RWPE2 (cell line): ENCODE measurements around the gene PNPLA2.

Source experiments
- ATAC-seq: fragments of 200-7000 bp; cut with Tn5 transposase; 3 replicates; pipeline ENCODE4 v1.9.1; 2021; ENCODE audit warnings: low read depth
- DNase-seq: peaks from one replicate; pipeline ENCODE4 v3.0.0-alpha.2; 2020; ENCODE audit warnings: low spot score
- H3K27ac ChIP-seq: fragments of 450-650 bp; 2 replicates; pipeline ENCODE4 v1.5.1; 2017; ENCODE audit warnings: mild to moderate bottlenecking; ENCODE audit not compliant: poor library complexity, severe bottlenecking
- H3K27me3 ChIP-seq: fragments of 250-450 bp; sonication (Bioruptor Pico); 2 replicates; pipeline ENCODE4 v1.5.1; 2021; ENCODE audit warnings: mild to moderate bottlenecking, moderate library complexity; ENCODE audit not compliant: insufficient read depth, poor library complexity, severe bottlenecking
- H3K36me3 ChIP-seq: fragments of 250-450 bp; sonication (Bioruptor Pico); 2 replicates; pipeline ENCODE4 v1.5.1; 2020; ENCODE audit warnings: low read depth, mild to moderate bottlenecking, moderate library complexity
- H3K4me1 ChIP-seq: fragments of 250-450 bp; sonication (Bioruptor Pico); 2 replicates; pipeline ENCODE4 v1.5.1; 2021; ENCODE audit warnings: mild to moderate bottlenecking, moderate library complexity; ENCODE audit not compliant: insufficient read depth, poor library complexity, severe bottlenecking
- H3K4me3 ChIP-seq: fragments of 250-450 bp; sonication (Bioruptor Pico); 2 replicates; pipeline ENCODE4 v1.5.1; 2021; ENCODE audit warnings: mild to moderate bottlenecking, moderate library complexity; ENCODE audit not compliant: severe bottlenecking
- H3K9me3 ChIP-seq: fragments of 250-450 bp; sonication (Bioruptor Pico); 2 replicates; pipeline ENCODE4 v1.5.1; 2021; ENCODE audit warnings: mild to moderate bottlenecking, moderate library complexity; ENCODE audit not compliant: severe bottlenecking
- CTCF ChIP-seq: fragments of 450-650 bp; IDR thresholded peaks from one replicate; pipeline ENCODE4 v1.5.1; 2017; ENCODE audit warnings: mild to moderate bottlenecking, moderate library complexity; ENCODE audit not compliant: poor library complexity, severe bottlenecking

Gene PNPLA2

GRCh38 chr11:793556-793955 is 25.2 kb upstream of the PNPLA2 start:
- no peak overlapping the region for H3K4me3 ChIP-seq
- H3K36me3 ChIP-seq, result peaks cover 7% of the 10 kb centered on the region; the same call in 1 of the 2 replicates
- no peaks in the 10 kb centered on the region for H3K9me3 ChIP-seq
- ATAC-seq (no peak), DNase-seq (no peak)
- H3K27me3 ChIP-seq, result peaks cover 9% of the 10 kb centered on the region
- H3K4me1 ChIP-seq, result peaks cover 2% of the 10 kb centered on the region
- TF ChIP-seq CTCF, result no peak
- no peak overlapping the region for H3K27ac ChIP-seq

- Histone ChIP-seq H3K4me3 (no peak overlapping the region), H3K27ac (peak overlapping the region; percentile 70), H3K27me3 (peaks cover 6% of the 10 kb centered on the region), H3K9me3 (no peaks in the 10 kb centered on the region), H3K36me3 (peaks cover 7% of the 10 kb centered on the region; the same call in 1 of the 2 replicates), H3K4me1 (peaks cover 2% of the 10 kb centered on the region)
- no peak for DNase-seq
- TF ChIP-seq CTCF, result no peak
- no peak for ATAC-seq
Measured at GRCh38 chr11:794013-794765, 24.5 kb upstream of the PNPLA2 start.

- Histone ChIP-seq H3K27ac (peak overlapping the region; percentile 70), H3K9me3 (no peaks in the 10 kb centered on the region), H3K4me1 (peaks cover 2% of the 10 kb centered on the region), H3K27me3 (no peaks in the 10 kb centered on the region), H3K4me3 (peak overlapping the region; percentile 69), H3K36me3 (peaks cover 7% of the 10 kb centered on the region; the same call in 1 of the 2 replicates)
- ATAC-seq, result peak; percentile 6; the same call in 1 of the 3 replicates
- no peak for DNase-seq
- no peak for TF ChIP-seq CTCF
Measured at GRCh38 chr11:794766-795633, 23.7 kb upstream of the PNPLA2 start.

- Histone ChIP-seq H3K9me3 (no peaks in the 10 kb centered on the region), H3K4me1 (peaks cover 2% of the 10 kb centered on the region), H3K4me3 (peak overlapping the region; percentile 69), H3K27me3 (no peaks in the 10 kb centered on the region), H3K27ac (peak overlapping the region; percentile 70), H3K36me3 (peaks cover 7% of the 10 kb centered on the region; the same call in 1 of the 2 replicates)
- ATAC-seq (peak; percentile 52), DNase-seq (no peak)
- no peak for TF ChIP-seq CTCF
Measured at GRCh38 chr11:795634-796564, 22.8 kb upstream of the PNPLA2 start.
